SH-SY5Y (cell line): ENCODE measurements around the gene SLN.

Source experiments
- GATA2 ChIP-seq: IDR thresholded peaks from 2 replicates; pipeline ENCODE4 v1.6.1; 2011; ENCODE audit warnings: mild to moderate bottlenecking, low read depth, low read length
- GATA3 ChIP-seq: IDR thresholded peaks from 2 replicates; pipeline ENCODE4 v1.6.1; 2011; ENCODE audit warnings: low read depth, mild to moderate bottlenecking, low read length, moderate library complexity

SLN gene

DNA sequence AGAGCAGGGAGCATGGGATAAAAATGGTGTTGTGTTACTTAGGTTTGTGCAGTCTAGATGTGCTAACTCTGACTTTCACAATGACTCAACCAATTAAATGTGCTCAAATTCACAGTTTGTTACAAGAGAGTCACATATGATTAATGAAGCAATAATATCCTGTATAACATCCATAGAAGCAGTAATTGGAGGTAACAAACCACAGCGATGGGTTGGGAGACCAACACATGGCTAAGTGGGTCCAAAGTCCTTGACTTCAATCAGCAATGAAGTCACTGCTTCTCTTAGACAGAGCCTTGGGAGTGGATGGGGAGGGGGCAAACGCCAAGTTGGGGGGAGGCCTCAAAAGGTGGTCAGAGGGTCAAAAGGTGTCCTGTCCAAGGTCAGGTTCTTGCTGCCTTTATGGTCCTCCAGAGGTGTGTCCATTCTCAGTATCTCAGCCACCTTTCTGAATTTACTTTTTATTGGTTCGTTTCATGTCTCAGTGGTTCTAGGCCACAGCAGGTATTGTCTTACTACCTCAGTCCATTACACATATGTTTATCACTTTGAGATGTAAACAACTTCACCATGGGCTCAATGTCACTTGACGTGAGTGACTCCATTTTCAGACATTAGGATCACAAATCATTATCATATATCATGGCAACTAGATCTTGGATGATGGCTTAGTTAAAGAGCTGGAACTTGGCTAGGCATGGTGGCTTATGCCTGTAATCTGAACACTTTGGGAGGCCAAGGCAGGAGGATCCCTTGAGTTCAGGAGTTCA is 32.4 kb downstream of the SLN start:
- TF ChIP-seq GATA2 (no peak), GATA3 (no peak)

DNA sequence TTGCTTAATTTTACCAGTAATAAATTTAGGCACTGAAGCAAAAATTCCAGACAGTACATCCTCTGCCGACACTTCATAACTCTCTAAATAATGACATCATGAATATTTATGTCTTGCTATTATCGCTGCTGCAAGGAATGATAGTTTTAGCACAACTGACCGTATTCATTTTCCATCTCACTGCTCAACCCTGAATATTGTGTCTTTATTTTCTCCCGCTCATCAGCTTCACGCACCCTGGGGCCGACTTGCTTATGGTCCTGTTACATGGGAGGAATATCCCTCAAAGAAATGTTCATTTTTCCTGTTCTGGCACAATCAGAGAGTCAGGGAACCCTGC is 33.3 kb downstream of the SLN start:
- no peak for TF ChIP-seq GATA2
- no peak for TF ChIP-seq GATA3

DNA sequence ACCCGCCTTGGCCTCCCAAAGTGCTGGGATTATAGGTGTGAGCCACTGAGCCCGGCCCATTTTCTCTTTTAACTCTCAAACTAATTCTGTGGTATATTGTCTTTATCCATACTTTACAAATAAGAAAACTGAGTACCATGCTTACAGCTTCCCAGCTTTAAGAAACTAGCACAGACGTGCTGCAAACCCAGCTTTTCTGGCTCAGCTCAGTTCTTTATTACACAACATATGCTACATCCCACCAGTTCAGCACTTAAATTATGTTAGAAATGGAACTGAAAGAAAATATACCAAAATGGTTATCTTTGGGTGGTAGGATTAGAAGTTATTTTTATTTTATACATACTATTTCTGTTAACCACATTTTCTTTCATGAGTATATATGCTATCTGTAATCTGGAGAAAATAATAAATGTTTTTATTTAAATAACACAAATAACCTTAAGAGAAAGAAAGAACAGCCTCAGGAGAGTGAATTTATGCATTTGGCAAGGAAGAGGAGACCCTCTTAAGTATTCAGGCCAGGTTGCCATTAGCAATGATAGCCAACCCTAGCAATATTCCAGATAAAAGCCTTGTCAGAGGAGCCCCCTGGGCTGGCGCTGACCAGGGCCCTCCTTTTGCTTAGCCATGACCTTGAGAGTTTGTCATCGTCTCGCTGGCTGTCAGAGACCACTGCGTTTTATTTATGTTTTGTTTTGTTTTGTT is 33.8 kb downstream of the SLN start:
- TF ChIP-seq GATA2 (no peak), GATA3 (no peak)

DNA sequence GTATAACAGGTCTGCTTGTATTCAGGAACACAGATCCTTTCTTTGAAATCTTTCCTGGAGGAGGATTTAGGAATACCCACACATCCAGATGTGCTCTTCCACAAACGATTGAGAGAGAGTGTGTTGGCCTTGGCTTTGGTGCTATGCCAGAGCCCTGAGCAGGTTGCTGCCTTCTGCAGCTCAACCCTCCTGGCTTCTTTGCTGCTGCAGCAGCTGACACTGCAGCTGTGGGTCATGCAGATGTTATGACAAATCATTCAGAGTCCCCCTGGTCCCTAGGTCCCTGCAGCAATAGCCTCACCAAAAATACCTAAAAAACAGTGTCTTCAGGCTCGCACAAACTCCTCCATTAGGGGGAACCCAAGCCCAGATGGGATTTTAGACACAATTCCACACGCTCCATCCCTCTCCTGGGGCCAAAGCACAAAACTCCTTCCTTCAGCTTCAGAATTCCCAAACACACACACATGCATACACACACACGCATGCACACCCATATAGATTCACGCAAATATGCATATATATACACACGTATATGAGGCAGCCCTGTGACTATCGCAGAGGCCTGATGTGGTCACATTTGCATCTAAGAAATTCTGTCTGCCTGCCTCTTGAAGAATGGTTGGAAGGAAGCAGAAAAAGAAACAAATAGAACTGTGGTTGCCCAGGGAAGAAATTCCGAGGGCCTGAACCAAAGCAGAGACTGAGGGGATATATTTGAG is 35.4 kb downstream of the SLN start:
- TF ChIP-seq GATA3 (no peak), GATA2 (no peak)

DNA sequence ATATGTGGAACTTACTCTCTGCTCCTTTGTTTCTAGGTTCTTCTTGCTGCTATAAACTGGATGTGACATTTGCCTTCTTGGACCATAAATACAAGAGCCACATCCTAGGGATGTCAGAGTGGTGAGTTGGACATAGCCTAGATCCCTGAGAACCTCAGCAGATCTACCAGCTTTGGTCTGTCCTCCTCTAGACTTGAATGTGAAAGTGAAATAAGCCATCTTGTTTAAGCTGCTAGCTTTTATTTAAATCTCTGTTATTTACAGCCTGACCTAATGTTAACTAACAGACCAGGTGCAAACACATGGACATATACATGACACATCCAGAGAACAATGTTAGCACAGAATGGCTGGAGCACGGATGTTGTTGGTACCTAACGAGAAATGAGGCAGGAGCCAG is 36.0 kb downstream of the SLN start:
- TF ChIP-seq GATA2: no peak
- TF ChIP-seq GATA3: no peak

DNA sequence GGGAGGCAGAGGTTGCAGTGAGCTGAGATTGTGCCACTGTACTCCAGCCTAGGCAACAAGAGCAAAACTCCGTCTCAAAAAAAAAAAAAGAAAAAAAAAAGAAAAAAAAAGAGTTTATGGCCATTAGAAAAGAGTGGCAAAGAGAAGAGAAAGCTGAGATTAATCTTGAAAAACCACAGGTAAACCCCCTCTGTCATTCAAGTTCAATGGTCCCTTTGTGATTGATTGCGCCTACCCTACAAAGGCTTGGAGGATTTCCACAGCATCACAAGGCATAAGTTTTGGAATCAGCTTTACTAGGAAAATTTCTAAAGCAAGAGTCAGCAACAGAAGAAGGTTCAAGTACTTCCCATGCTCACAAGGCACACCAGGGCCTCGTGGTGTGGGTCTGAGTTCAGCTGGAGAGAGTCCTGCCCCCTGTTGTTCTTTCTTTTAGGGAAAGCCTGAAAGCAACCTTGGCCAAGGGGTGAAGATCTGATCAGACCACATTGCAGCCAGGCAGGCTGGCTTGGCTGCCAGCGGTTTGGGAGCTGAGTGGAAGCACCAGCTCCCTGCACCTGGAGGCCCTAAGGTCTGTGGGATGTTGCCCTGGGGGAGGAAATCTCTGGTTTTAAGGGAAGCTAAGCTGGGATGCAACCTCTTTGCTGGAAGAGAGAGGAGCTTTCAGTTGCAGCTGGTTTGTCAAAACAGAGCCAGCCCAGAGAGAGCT is 41.8 kb downstream of the SLN start:
- TF ChIP-seq GATA3 (no peak), GATA2 (no peak)

DNA sequence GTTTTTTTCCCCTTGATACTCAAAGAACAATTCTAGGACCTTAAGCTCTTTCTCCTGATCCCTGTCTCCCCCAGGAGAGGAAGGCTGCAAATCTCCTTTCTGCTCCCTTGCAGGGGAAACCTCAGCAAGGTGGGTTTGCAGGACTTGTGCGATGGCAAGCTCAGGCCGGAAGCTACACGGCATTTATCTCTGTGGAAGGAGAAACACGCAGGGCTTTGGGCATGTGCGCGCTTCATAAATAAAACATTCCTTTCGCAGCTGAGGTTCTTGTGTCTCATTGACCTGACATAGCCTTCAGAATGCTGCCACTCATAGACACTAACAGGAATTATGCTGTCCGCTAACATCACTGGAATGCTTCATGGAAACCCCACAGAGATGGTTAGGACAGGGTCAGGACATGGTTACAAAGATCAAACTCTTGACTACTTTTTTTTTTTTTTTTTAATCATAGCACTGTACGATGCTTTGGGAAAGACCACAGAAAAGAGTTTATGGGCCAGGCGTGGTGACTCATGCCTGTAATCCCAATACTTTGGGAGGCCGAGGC is 42.6 kb downstream of the SLN start:
- TF ChIP-seq GATA2 (no peak), GATA3 (no peak)

DNA sequence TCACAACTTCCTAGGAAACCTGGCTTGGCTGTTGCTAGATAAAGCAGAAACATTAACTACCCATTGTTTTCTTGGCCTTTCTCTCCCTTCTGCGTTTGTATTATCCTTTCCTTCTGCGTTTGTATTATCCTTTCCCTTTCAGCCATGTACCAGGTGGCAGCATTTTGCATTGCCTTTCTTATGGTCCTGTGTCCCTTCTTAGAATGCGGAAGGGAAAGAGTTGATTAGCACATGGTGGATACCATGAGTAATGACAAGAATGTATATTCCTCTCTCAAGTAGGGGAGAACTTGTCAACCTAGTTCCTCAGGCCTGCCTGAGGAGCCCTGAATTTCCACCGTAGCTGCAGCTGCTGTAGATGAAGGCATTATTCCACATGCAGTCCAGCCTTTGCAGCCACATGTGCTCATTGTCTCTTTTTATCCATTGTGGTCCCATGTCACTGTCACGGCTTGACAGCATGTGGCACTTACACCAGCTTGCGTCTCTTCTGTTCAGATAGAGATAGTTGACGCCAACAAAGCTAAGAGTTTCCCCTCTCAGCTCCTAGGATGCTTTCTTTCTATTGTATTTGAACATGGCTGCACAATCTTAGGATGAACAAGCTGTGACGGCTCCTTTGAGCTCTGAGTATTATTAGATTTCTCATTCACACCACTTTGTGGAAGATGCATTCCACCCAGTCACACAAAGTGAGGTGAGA is 44.8 kb downstream of the SLN start:
- TF ChIP-seq GATA3 (no peak), GATA2 (no peak)

DNA sequence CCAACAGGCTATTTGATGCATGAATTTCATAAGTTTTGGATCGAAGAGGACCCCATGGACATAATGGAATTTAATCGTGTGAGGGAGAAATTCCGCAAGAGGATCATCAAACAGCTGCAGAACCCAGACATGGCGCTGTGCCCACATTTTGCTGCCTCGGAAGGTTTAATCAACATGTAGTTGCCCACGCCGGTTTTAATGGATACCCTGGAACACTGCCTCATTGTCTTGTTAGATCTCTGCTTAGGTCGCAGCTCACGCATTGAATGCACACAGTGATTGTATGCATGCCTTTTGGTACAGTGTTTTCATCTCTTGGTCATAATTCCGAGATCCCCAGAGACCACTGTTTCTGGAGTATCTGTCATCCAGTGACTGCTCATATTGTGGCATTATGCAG is 46.8 kb downstream of the SLN start:
- TF ChIP-seq GATA2 (no peak), GATA3 (no peak)

DNA sequence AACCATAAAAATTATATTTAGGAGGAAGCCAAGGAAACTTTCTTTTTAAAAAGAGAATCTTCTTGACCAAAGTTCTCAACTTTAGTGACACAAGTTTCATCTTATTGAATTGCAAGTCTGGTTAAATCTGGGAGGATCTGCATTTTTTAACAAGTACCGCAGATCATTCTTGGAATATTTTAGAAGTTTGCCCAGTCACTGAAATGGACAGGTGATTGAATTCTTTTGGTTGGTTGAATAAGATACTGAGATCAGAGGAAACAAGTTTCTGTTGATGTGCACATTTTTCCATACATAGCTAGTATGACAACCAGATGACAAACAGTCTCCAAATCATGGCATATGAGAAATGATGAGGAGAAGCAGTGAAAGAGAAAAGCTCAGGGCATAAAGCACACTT is 50.2 kb downstream of the SLN start:
- no peak for TF ChIP-seq GATA2
- TF ChIP-seq GATA3: no peak

DNA sequence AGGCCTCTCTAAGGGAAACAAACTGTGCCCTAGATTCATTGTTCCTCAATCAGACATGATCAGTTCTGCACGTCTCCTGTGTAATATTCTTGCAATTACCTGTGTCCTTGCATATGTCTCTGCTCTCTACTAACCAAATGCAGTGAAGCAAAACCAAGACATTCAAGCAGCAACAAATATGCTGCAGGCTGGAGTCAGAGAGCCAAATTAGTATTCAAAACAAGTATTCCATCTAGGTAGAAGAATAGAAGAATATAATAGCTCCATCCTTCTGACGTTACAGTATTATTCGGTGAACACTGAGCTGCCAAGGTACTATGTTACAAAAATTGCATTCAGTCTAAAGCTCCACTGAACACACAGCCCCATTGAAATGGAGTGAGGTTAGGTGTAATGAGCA is 51.8 kb downstream of the SLN start:
- TF ChIP-seq GATA3: no peak
- no peak for TF ChIP-seq GATA2

DNA sequence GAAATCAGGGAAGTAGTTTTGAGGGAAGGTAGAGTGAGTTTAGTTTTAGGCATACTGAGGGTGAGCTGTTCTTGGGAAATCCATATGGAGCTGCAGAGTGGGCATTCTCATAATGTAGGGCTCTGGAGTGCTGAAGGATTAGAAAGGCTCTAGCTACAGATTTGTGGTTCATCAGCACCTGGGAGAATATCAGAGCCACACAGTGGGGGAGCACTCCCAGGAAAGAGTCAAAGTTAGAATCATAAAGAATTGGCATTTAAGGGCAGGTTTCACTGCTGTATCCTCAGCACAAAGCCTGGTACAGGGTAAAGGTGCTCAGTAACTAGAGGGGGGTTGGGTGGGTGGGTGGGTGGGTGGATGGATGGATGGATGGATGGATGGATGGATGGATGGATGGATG is 52.5 kb downstream of the SLN start:
- TF ChIP-seq GATA3 (no peak), GATA2 (no peak)
